Right ventricle myocardium superior (tissue), 1 donor: Measurements from ENCODE around the gene HEY2. TPM values are rescaled to one million over a fixed set of nuclear protein-coding genes. Genes with fewer than 3 reads are reported as not detected.
"Not testable (repeated sequence)": the region's sequence is repeated elsewhere in the genome, so short reads cannot be mapped to it uniquely, and the experiment has no call there.

ENCODE experiments used
- ATAC-seq: fragments of 200-7000 bp; cut with Tn5 transposase; one replicate; pipeline ENCODE4 v1.9.1; 2020; ENCODE audit warnings: mild to moderate bottlenecking; ENCODE audit not compliant: poor library complexity
- DNase-seq: peaks from one replicate; pipeline ENCODE4 v3.0.0-alpha.2; 2020
- intact Hi-C: fragments of 100-400 bp; cut with DNase I; formaldehyde crosslinking; loops from one replicate; pipeline ENCODE4 v1.11.2; 2022
- long read RNA-seq: library from polyadenylated mRNA; unstranded; transcript quantifications from one replicate; pipeline ENCODE4 v2.0.0, GENCODE V29; 2021
- total RNA-seq: library from RNA; stranded (reverse); fragmentation: NEBNext Ultra II Directional; extraction: Animal tissue kit (Norgen Biotek cat#: 25700); gene quantifications from one replicate; pipeline ENCODE4 v1.2.1, GENCODE V29; 2021
- donor health status: DM: no; HTN: yes; CAD: no; lungs with severe emphysema.

The HEY2 gene
- 60.6 TPM for total RNA-seq
- long read RNA-seq, transcript HEY2-201 (5 exons, 2,678 nt), result major isoform, 66 of 118 reads
- long read RNA-seq, partial matches to known transcripts, result 47 of 118 reads
- long read RNA-seq, other reads (novel, unspliced or antisense), result 5 of 118 reads

- peak; percentile 96 for DNase-seq
- peak; percentile 84 for ATAC-seq
- intact Hi-C loops, result loop anchor here (5.0 kb wide), 1 partner anchor 162 kb away; no protein-coding TSS in a partner anchor
Measured at GRCh38 chr6:125749173-125749864, at the start of gene HEY2. Gene HEY2, plus strand, starts transcription at chr6:125749632. Its CDS starts 145 bp downstream, at chr6:125749777.

GRCh38 chr6:125700581-125701353 is 48.7 kb upstream of the HEY2 start:
- no peak for ATAC-seq
- intact Hi-C loops, result no loop called here
- DNase-seq, result no peak

GRCh38 chr6:125701354-125701668 is 48.1 kb upstream of the HEY2 start:
- intact Hi-C loops, result no loop called here
- ATAC-seq (no peak), DNase-seq (no peak)

- DNase-seq, ATAC-seq, intact Hi-C loops: not testable (repeated sequence)
Measured at GRCh38 chr6:125703882-125704281, 45.5 kb upstream of the HEY2 start.

GRCh38 chr6:125707615-125708243 is 41.7 kb upstream of the HEY2 start:
- ATAC-seq (no peak), DNase-seq (no peak)
- intact Hi-C loops, result no loop called here

- ATAC-seq, result no peak
- no peak for DNase-seq
- intact Hi-C loops, result no loop called here
Measured at GRCh38 chr6:125711013-125711675, 38.3 kb upstream of the HEY2 start.

- ATAC-seq (no peak), DNase-seq (no peak)
- intact Hi-C loops, result no loop called here
Measured at GRCh38 chr6:125714441-125715090, 34.9 kb upstream of the HEY2 start.

GRCh38 chr6:125717120-125717731 is 32.2 kb upstream of the HEY2 start:
- no peak for ATAC-seq
- no peak for DNase-seq
- intact Hi-C loops, result no loop called here

GRCh38 chr6:125718109-125718508 is 31.3 kb upstream of the HEY2 start:
- DNase-seq, result no peak
- no peak for ATAC-seq
- intact Hi-C loops, result no loop called here

- no peak for ATAC-seq
- intact Hi-C loops, result no loop called here
Measured at GRCh38 chr6:125722886-125723285, 26.5 kb upstream of the HEY2 start.

GRCh38 chr6:125727216-125727615 is 22.2 kb upstream of the HEY2 start:
- ATAC-seq (no peak), DNase-seq (no peak)
- intact Hi-C loops, result no loop called here

More at GRCh38 chr6:125722886-125723285, 26.5 kb upstream of the HEY2 start:
- DNase-seq, result no peak

- ATAC-seq (no peak), DNase-seq (no peak)
- intact Hi-C loops, result no loop called here
Measured at GRCh38 chr6:125728739-125729138, 20.7 kb upstream of the HEY2 start.

- ATAC-seq, result no peak
- intact Hi-C loops, result no loop called here
Measured at GRCh38 chr6:125729983-125730382, 19.4 kb upstream of the HEY2 start.

GRCh38 chr6:125732398-125732797 is 17.0 kb upstream of the HEY2 start:
- ATAC-seq (no peak), DNase-seq (no peak)
- intact Hi-C loops, result no loop called here

More at GRCh38 chr6:125729983-125730382, 19.4 kb upstream of the HEY2 start:
- no peak for DNase-seq

GRCh38 chr6:125733516-125734300 is 15.7 kb upstream of the HEY2 start:
- ATAC-seq, result no peak
- no peak for DNase-seq
- intact Hi-C loops, result no loop called here

GRCh38 chr6:125738276-125738675 is 11.2 kb upstream of the HEY2 start:
- ATAC-seq (no peak), DNase-seq (no peak)
- intact Hi-C loops, result no loop called here

- DNase-seq (no peak), ATAC-seq (no peak)
- intact Hi-C loops, result no loop called here
Measured at GRCh38 chr6:125739364-125739763, 10.1 kb upstream of the HEY2 start.
